Spleen (tissue), 11 donors: ENCODE data around the gene MCM9. TPM values are rescaled to one million over a fixed set of nuclear protein-coding genes. Genes with fewer than 3 reads are reported as not detected.

Source experiments
- DNase-seq: peaks from one replicate; pipeline ENCODE4 v3.0.0-alpha.2; 2020
- H3K27ac ChIP-seq, 8 donors: fragments of 200-600 bp; sonication (generic) in 7 of 8; 1 replicate in 4 of 8; 2 replicates in 4 of 8; pipeline versions ENCODE4 v1.5.0 to v1.8.0; 2016 to 2021; ENCODE audit warnings: inconsistent platforms in 4 of 8, mild to moderate bottlenecking in 4 of 8, moderate library complexity in 1 of 8
- H3K27me3 ChIP-seq, 7 donors: fragments of 200-600 bp; sonication (generic) in 6 of 7; replicated peaks in 1 of 7; 1 replicate in 4 of 7; 2 replicates in 3 of 7; pipeline versions ENCODE4 v1.5.0 to v1.8.0; 2016 to 2021; ENCODE audit warnings: inconsistent platforms in 3 of 7, mild to moderate bottlenecking in 1 of 7
- H3K36me3 ChIP-seq, 6 donors: fragments of 200-600 bp; sonication (generic) in 5 of 6; 1 replicate in 4 of 6; 2 replicates in 2 of 6; pipeline versions ENCODE4 v1.5.0 to v1.8.0; 2016 to 2021; ENCODE audit warnings: inconsistent platforms in 2 of 6
- H3K4me1 ChIP-seq, 6 donors: fragments of 200-600 bp; sonication (generic) in 5 of 6; 1 replicate in 3 of 6; 2 replicates in 3 of 6; pipeline versions ENCODE4 v1.5.0 to v1.8.0; 2016 to 2021; ENCODE audit warnings: inconsistent platforms in 3 of 6
- H3K4me3 ChIP-seq, 8 donors: fragments of 200-600 bp; sonication (generic) in 7 of 8; 1 replicate in 4 of 8; 2 replicates in 4 of 8; pipeline versions ENCODE4 v1.5.0 to v1.8.0; 2016 to 2021; ENCODE audit warnings: inconsistent platforms in 4 of 8, mild to moderate bottlenecking in 4 of 8, moderate library complexity in 2 of 8
- H3K9me3 ChIP-seq, 8 donors: fragments of 200-600 bp; sonication (generic) in 7 of 8; 1 replicate in 4 of 8; 2 replicates in 4 of 8; pipeline versions ENCODE4 v1.5.0 to v1.8.0; 2016 to 2021; ENCODE audit warnings: inconsistent platforms in 4 of 8
- CTCF ChIP-seq, 11 experiments: fragments of 200-600 bp in 7 of 11; fragments of 450-650 bp in 4 of 11; sonication (generic) in 4 of 11; IDR thresholded peaks in 8 of 11; conservative IDR thresholded peaks in 3 of 11; 1 replicate in 7 of 11; 2 replicates in 4 of 11; pipeline versions ENCODE4 v1.4.0 to v1.8.0; 2016 to 2021; ENCODE audit warnings: antibody characterized with exemption in 11 of 11, inconsistent platforms in 4 of 11, mild to moderate bottlenecking in 1 of 11
- POLR2A ChIP-seq, 3 donors: fragments of 450-650 bp; IDR thresholded peaks; one replicate each; pipeline ENCODE4 v1.5.1; 2017; ENCODE audit warnings: antibody characterized with exemption in 3 of 3, mild to moderate bottlenecking in 1 of 3
- POLR2AphosphoS5 ChIP-seq, 3 donors: sonication (generic); formaldehyde crosslinking; IDR thresholded peaks; one replicate each; pipeline ENCODE4 v1.5.1; 2017; ENCODE audit warnings: antibody characterized with exemption in 3 of 3
- whole genome bisulfite sequencing, 5 donors: extraction: QIAGEN DNeasy Blood & Tissue Kit in 3 of 5; methylation state at CpG; one replicate each; pipeline versions ENCODE4 v1.1.5 to v1.1.7; 2013 to 2018; 5-methylcytosine and 5-hydroxymethylcytosine counted together
- intact Hi-C: fragments of 100-400 bp; cut with DNase I; formaldehyde crosslinking; loops from one replicate; pipeline ENCODE4 v1.15.0; 2023; ENCODE audit warnings: low total_unique reads
- polyA plus RNA-seq, 3 donors: library from polyadenylated mRNA; stranded (reverse); fragments of 200-250 nt; gene quantifications; one replicate each; pipeline ENCODE4 v1.2.1, GENCODE V29; 2013
- total RNA-seq, 7 donors: library from RNA; depleted of rRNA in 3 of 7; stranded (reverse); fragments of >200 nt in 3 of 7; fragmentation: NEBNext Ultra II Directional in 4 of 7; extraction: Animal tissue kit (Norgen Biotek cat#: 25700) in 4 of 7; gene quantifications; one replicate each; pipeline versions ENCODE4 v1.1.0 to v1.2.1, GENCODE V29; 2016 to 2021
- donor health status: healthy with polysubstance abuse.
- donor health status: DM: no; HTN: no; CAD: no; lungs with moderate emphysema.
- donor health status: DM: no; HTN: no; CAD: no.
- donor health status: Bipolar disorder and iron deficiency.
- donor health status: healthy.
- donor health status: DM: no; HTN: no; CAD: no.
- donor health status: DM: yes; HTN: yes; CAD: no.

The MCM9 gene
- total and polyA plus RNA-seq, 10 donors, result 3.7 to 33.6 (median 21.5) TPM

GRCh38 chr6:118785601-118786000 lies 149.4 kb downstream of the MCM9 start:
- no peaks in the 10 kb centered on the region for H3K27me3 ChIP-seq
- intact Hi-C loops, result loop anchor here (10.0 kb wide), 1 partner anchor 211 kb away; no protein-coding TSS in a partner anchor
- H3K4me3 ChIP-seq, result no peak overlapping the region
- H3K9me3 ChIP-seq, result no peaks in the 10 kb centered on the region
- H3K27ac ChIP-seq, result no peak overlapping the region
- 95 to 97% (median 97%) methylated on average over 3 of the region's 3 CpGs for WGBS, 5 donors
- no peaks in the 10 kb centered on the region for H3K36me3 ChIP-seq
- H3K4me1 ChIP-seq, result peaks cover 6 to 26% (median 16%) of the 10 kb centered on the region in 6 donors
- TF ChIP-seq POLR2AphosphoS5 (IDR thresholded peaks at IDR 0.05), result no peak
- TF ChIP-seq CTCF (IDR thresholded peaks at IDR 0.05 in 8 of 11, conservative IDR thresholded peaks at IDR 0.05 in 3 of 11), result no peak
- TF ChIP-seq POLR2A (IDR thresholded peaks at IDR 0.05), result no peak
- DNase-seq, result no peak

GRCh38 chr6:118784641-118785164 lies 150.3 kb downstream of the MCM9 start:
- intact Hi-C loops, result loop anchor here (10.0 kb wide), 1 partner anchor 210 kb away; no protein-coding TSS in a partner anchor
- Histone ChIP-seq H3K27me3 (no peaks in the 10 kb centered on the region), H3K36me3 (no peaks in the 10 kb centered on the region), H3K9me3 (no peaks in the 10 kb centered on the region), H3K4me3 (no peak overlapping the region), H3K27ac (no peak overlapping the region), H3K4me1 (peaks cover 6 to 32% (median 17%) of the 10 kb centered on the region in 6 donors)
- DNase-seq, result no peak
- 51 to 77% (median 70%) methylated on average over 4 to 5 of the region's 5 CpGs for WGBS, 5 donors
- peak in 1 of 3 donors; percentile 18 for TF ChIP-seq POLR2AphosphoS5 (IDR thresholded peaks at IDR 0.05)
- TF ChIP-seq POLR2A (IDR thresholded peaks at IDR 0.05), result no peak

GRCh38 chr6:118783931-118784550 lies 150.9 kb downstream of the MCM9 start:
- TF ChIP-seq CTCF (IDR thresholded peaks at IDR 0.05 in 8 of 11, conservative IDR thresholded peaks at IDR 0.05 in 3 of 11) (no peak), POLR2A (IDR thresholded peaks at IDR 0.05) (no peak), POLR2AphosphoS5 (IDR thresholded peaks at IDR 0.05) (no peak)
- 30 to 57% (median 50%) methylated on average over 5 of the region's 5 CpGs for WGBS, 5 donors
- no peak for DNase-seq

GRCh38 chr6:118782651-118783050 lies 152.3 kb downstream of the MCM9 start:
- intact Hi-C loops, result loop anchor here (10.0 kb wide), 1 partner anchor 208 kb away; no protein-coding TSS in a partner anchor
- Histone ChIP-seq H3K36me3 (no peaks in the 10 kb centered on the region), H3K27me3 (no peaks in the 10 kb centered on the region), H3K27ac (no peak overlapping the region), H3K9me3 (no peaks in the 10 kb centered on the region), H3K4me1 (peaks cover under 1 to 25% (median 7%) of the 10 kb centered on the region in 6 donors), H3K4me3 (no peak overlapping the region)
- no peak for DNase-seq
- TF ChIP-seq POLR2A (IDR thresholded peaks at IDR 0.05) (no peak), CTCF (IDR thresholded peaks at IDR 0.05 in 8 of 11, conservative IDR thresholded peaks at IDR 0.05 in 3 of 11) (no peak), POLR2AphosphoS5 (IDR thresholded peaks at IDR 0.05) (no peak)
- WGBS, 5 donors, result 69 to 93% (median 90%) methylated on average over 3 of the region's 3 CpGs

More at GRCh38 chr6:118783931-118784550, 150.9 kb downstream of the MCM9 start:
- Histone ChIP-seq H3K27ac (no peak overlapping the region), H3K9me3 (no peaks in the 10 kb centered on the region), H3K36me3 (no peaks in the 10 kb centered on the region), H3K4me1 (peaks cover 6 to 33% (median 17%) of the 10 kb centered on the region in 6 donors), H3K27me3 (no peaks in the 10 kb centered on the region), H3K4me3 (no peak overlapping the region)
- intact Hi-C loops, result loop anchor here (10.0 kb wide), 1 partner anchor 209 kb away; no protein-coding TSS in a partner anchor
